NB4 (cell line): ENCODE results near the gene SCIN.
"Not testable (repeated sequence)": the region's sequence is repeated elsewhere in the genome, so short reads cannot be mapped to it uniquely, and the experiment has no call there.

Experiments used
- DNase-seq: peaks from one replicate; pipeline ENCODE4 v3.0.0; 2010; ENCODE audit warnings: low read depth
- H3K4me3 ChIP-seq: one replicate; pipeline ENCODE4 v1.5.1; 2011; ENCODE audit warnings: mild to moderate bottlenecking, low read depth, low read length, moderate library complexity
- MYC ChIP-seq: IDR thresholded peaks from 2 replicates; pipeline ENCODE4 v1.6.1; 2011; ENCODE audit warnings: low read depth, low read length
- POLR2A ChIP-seq: IDR thresholded peaks from 2 replicates; pipeline ENCODE4 v1.6.1; 2011; ENCODE audit warnings: mild to moderate bottlenecking; ENCODE audit not compliant: insufficient read length; ENCODE audit errors: extremely low read depth
- TF ChIP-seq, protein P1 (sequence below): IDR thresholded peaks from 2 replicates; pipeline ENCODE4 v1.6.1; 2011; ENCODE audit warnings: low read depth, low read length
- TF ChIP-seq, protein P2 (sequence below): IDR thresholded peaks from one replicate; pipeline ENCODE4 v1.5.1; 2012; ENCODE audit warnings: low read depth, low read length

SCIN gene

DNA sequence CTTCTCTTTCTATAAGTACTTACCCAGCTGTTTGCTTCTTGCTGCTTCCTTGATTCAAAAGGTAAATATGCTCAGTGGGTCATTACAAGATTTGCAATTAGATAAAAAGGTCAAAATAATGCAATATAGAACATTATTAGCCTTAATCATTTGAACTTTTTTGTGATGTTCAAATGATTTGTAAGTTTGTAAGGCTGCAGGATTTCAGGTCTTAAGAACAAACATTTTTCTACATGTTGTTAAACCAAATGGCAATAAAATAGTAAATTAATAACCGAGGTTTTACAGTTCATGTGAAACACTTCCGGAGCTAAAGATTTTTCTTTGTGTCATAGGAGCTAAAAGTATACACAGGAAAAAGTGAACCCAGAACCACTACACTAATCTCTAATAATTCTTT, 16.2 kb upstream of the SCIN start:
- TF ChIP-seq POLR2A (no peak), MYC (no peak)
- TF ChIP-seq, protein P1, sequence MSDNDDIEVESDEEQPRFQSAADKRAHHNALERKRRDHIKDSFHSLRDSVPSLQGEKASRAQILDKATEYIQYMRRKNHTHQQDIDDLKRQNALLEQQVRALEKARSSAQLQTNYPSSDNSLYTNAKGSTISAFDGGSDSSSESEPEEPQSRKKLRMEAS: no peak
- TF ChIP-seq, protein P2, sequence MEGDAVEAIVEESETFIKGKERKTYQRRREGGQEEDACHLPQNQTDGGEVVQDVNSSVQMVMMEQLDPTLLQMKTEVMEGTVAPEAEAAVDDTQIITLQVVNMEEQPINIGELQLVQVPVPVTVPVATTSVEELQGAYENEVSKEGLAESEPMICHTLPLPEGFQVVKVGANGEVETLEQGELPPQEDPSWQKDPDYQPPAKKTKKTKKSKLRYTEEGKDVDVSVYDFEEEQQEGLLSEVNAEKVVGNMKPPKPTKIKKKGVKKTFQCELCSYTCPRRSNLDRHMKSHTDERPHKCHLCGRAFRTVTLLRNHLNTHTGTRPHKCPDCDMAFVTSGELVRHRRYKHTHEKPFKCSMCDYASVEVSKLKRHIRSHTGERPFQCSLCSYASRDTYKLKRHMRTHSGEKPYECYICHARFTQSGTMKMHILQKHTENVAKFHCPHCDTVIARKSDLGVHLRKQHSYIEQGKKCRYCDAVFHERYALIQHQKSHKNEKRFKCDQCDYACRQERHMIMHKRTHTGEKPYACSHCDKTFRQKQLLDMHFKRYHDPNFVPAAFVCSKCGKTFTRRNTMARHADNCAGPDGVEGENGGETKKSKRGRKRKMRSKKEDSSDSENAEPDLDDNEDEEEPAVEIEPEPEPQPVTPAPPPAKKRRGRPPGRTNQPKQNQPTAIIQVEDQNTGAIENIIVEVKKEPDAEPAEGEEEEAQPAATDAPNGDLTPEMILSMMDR: no peak
- DNase-seq: no peak
- H3K4me3 ChIP-seq: no peak overlapping the region

DNA sequence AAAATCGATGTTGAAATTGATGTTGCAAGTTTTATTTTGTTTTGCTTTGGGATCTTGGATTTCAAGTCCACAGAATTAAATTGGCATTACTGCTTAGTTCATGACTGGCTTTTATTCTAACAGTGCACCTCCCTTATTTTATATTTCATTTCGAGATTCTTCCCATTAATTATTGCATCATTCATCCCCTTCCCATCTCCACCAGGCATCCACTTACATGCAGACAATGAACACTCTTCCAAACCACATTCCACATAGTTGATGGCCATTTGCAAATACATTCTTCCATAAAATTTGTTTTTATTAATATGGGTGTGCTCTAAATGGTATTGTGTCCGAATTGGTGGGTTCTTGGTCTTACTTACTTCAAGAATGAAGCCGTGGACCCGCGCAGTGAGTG, 15.6 kb upstream of the SCIN start:
- TF ChIP-seq, protein P2: no peak
- no peak for TF ChIP-seq MYC
- TF ChIP-seq POLR2A: no peak
- TF ChIP-seq, protein P1: no peak
- no peak overlapping the region for H3K4me3 ChIP-seq
- no peak for DNase-seq

DNA sequence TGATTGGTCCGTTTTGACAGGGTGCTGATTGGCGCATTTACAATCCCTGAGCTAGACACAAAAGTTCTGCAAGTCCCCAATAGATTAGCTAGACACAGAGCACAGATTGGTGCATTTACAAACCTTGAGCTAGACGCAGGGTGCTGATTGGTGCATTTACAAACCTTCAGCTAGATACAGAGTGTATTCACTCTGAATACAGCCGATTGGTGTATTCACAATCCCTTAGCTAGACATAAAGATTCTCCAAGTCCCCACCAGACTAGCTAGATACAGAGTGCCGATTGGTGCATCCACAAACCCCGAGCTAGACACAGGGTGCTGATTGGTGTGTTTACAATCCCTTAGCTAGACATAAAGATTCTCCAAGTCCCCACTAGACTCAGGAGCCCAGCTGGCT, 14.8 kb upstream of the SCIN start:
- DNase-seq, H3K4me3 ChIP-seq: not testable (repeated sequence)

DNA sequence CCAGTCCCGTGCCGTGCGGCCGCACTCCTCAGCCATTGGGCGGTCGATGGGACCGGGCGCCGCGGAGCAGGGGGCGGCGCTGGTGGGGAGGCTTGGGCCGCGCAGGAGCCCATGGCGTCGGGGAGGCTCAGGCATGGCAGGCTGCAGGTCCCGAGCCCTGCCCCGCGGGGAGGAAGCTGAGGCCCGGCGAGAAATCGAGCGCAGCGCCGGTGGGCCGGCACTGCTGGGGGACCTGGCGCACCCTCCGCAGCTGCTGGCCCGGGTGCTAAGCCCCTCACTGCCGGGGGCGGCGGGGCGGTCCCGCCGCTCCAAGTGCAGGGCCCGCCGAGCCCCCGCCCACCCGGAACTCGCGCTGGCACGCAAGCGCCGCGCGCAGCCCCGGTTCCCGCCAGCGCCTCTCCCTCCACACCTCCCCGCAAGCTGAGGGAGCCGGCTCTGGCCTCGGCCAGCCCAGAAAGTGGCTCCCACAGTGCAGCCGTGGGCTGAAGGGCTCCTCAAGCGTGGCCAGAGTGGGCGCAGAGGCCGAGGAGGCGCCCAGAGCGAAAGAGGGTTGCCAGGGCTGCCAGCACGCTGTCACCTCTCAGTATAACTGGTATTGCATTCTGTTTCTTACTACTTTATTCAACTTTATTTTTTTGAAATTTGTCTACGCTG, 14.3 kb upstream of the SCIN start:
- not testable (repeated sequence) for H3K4me3 ChIP-seq, DNase-seq

DNA sequence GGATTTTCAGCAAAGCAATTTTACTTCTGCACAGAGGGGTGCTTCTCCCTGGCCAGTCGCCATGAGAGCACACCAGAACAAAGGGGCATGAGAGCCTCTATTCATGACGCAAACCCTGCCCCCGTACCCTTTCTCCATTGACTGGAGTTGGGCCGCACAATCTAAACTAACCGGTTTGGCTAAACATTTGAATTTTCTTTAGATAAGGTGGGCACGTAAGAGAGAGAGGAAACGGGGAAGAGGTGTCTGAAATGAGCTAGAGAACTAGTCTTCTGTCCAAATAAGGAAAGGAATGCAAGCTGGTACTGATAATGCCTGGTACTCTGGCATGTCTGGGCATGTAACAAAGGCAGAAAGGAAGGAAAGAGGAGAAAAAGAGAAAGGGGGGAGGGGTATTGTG, 13.2 kb upstream of the SCIN start:
- TF ChIP-seq, protein P1: no peak
- TF ChIP-seq MYC (no peak), POLR2A (no peak)
- TF ChIP-seq, protein P2: no peak
- no peak for DNase-seq
- H3K4me3 ChIP-seq: no peak overlapping the region

DNA sequence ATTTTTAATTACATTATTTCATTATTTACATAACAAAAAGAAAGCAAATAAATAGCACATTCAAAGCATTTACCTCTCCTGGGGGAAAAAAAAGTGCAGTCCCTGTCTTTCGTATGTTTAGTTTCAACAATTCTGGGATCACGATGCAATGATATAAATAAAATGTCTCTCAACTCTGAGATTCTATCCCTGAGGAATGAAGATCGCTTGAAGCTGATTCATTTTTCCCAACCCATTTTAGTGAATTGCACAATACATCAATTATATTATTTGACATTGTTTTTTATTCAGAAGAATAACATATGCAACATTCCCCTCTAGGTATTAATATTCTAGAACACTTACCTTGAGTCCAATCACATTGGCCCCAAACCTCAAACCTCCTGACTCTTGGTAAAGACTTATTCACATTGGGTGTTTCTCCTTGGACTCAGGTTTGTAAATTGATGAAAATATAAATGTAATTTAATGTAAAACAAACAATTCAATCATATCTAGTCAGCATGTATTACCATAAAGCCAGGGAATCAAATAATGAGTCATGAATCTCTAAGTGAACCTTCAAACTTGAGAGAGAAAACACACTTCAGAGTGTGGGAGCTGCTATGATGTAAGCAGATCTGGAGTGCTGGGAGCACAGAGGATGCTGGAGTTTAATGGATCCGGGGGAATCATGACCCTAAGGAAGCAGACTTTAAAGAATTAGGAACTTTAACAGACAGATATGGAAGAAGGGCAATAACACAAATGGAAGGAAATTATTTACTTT, 5.3 kb upstream of the SCIN start:
- no peak for DNase-seq
- H3K4me3 ChIP-seq: no peak overlapping the region
- TF ChIP-seq MYC: no peak
- TF ChIP-seq POLR2A: no peak
- TF ChIP-seq, protein P1: no peak
- TF ChIP-seq, protein P2: no peak

DNA sequence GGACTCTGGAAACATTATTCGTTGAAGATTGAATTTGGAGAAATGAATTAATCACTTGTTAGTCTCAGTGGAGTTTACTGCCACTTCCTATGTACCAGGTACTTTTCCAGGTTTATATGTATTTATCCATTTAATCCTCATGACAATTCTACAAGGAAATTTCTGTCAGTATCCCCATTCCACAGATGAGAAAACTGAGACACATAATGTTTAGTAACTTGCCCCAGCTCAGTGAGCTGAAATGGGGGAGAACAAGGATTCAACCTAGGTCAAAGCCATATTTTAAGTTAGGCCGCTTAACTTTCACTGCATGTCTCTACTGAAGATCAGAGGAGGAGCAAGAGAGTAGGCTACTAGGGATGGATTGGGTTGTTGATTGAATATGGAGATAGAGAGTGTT, 4.6 kb upstream of the SCIN start:
- H3K4me3 ChIP-seq: no peak overlapping the region
- no peak for DNase-seq
- no peak for TF ChIP-seq POLR2A
- TF ChIP-seq, protein P1: no peak
- no peak for TF ChIP-seq MYC
- TF ChIP-seq, protein P2: no peak
